ENCODE data around the gene LRP5. TPM values are rescaled to one million over a fixed set of nuclear protein-coding genes. Genes with fewer than 3 reads are reported as not detected.
"Not testable (repeated sequence)": the region's sequence is repeated elsewhere in the genome, so short reads cannot be mapped to it uniquely, and the experiment has no call there.

The LRP5 gene
- polyA plus RNA-seq, 1 donor: 109 TPM

DNA sequence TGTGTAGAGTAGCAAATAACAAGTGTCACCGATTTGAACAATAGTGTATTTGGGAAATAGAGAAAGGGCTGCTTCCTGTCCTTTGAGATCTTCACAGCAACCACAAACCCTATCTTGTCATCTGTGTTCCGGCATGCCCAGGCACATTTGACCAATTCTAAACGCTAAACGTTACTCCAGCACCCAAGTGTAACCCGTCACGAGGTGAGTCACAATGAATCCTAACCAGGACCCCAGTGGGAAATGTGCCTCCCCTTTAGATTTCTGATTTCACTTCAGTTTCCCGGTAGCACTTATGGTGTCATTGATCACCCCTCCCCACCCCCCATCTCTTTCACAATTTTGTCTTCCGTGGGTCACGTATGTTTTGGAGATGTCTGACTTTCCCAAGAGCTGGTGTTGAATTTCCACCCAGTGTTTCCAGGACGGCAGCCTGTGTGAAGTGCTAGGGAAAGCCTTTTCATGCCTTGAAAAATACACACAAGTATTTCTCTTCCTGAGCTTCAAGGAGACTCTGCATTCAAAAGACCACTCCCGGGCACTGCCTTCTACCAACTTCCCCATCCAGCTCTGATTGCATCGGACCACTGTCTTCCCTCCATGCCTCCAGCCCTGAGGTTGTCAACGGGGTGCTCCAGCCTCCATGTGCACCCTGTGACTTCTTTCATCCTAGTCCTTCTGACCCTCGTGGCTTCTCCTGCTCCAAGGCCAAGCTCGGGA lies 30.1 kb upstream of the LRP5 start:
- no peak overlapping the region for H3K27ac ChIP-seq (ENCODE audit: low read length)
- DNase-seq: no peak
- H3K4me1 ChIP-seq (ENCODE audit: control insufficient read depth, insufficient read depth, low read length): no peaks in the 10 kb centered on the region
- no peaks in the 10 kb centered on the region for H3K27me3 ChIP-seq (ENCODE audit: control insufficient read depth, insufficient read depth, low read length)
- H3K36me3 ChIP-seq (ENCODE audit: control insufficient read depth, insufficient read depth, low read length): no peaks in the 10 kb centered on the region
- 66% methylated on average over 3 of the region's 15 CpGs for WGBS (ENCODE audit: insufficient coverage, low lambda C conversion rate)
- H3K9me3 ChIP-seq (ENCODE audit: control insufficient read depth, low read depth, low read length): no peaks in the 10 kb centered on the region
- no peak overlapping the region for H3K4me3 ChIP-seq (ENCODE audit: low read length)

DNA sequence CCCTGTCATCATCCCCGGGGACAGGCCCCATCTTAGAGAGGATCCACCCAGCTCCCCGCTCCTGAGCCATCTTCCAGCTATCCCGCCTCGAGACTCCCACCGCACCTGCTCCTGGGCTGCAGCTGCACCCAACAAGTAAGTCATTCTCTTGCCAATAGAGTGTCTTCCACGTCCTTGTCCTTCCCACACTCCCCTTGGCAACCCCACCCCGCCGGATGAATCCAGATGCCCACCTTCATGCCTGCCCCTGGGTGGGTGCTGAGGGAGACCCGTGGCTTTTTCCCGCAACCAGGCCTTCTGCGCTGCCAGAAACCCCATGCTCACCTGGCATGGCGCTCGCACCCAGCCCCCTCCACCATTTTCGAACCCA lies 29.5 kb upstream of the LRP5 start:
- Histone ChIP-seq H3K27me3 (ENCODE audit: control insufficient read depth, insufficient read depth, low read length) (no peaks in the 10 kb centered on the region), H3K9me3 (ENCODE audit: control insufficient read depth, low read depth, low read length) (no peaks in the 10 kb centered on the region), H3K4me3 (ENCODE audit: low read length) (no peak overlapping the region), H3K27ac (ENCODE audit: low read length) (no peak overlapping the region), H3K36me3 (ENCODE audit: control insufficient read depth, insufficient read depth, low read length) (no peaks in the 10 kb centered on the region), H3K4me1 (ENCODE audit: control insufficient read depth, insufficient read depth, low read length) (no peaks in the 10 kb centered on the region)
- WGBS (ENCODE audit: insufficient coverage, low lambda C conversion rate): no CpG with 5 or more reads among the region's 14 CpGs
- no peak for DNase-seq

- H3K4me3 ChIP-seq (ENCODE audit: low read length); H3K9me3 ChIP-seq (ENCODE audit: control insufficient read depth, low read depth, low read length); H3K27me3 ChIP-seq (ENCODE audit: control insufficient read depth, insufficient read depth, low read length); H3K36me3 ChIP-seq (ENCODE audit: control insufficient read depth, insufficient read depth, low read length); DNase-seq; H3K4me1 ChIP-seq (ENCODE audit: control insufficient read depth, insufficient read depth, low read length); H3K27ac ChIP-seq (ENCODE audit: low read length): not testable (repeated sequence)
- WGBS (ENCODE audit: insufficient coverage, low lambda C conversion rate): no CpG with 5 or more reads among the region's 3 CpGs
Observed at GRCh38 chr11:68284588-68284987, 27.8 kb upstream of the LRP5 start.

DNA sequence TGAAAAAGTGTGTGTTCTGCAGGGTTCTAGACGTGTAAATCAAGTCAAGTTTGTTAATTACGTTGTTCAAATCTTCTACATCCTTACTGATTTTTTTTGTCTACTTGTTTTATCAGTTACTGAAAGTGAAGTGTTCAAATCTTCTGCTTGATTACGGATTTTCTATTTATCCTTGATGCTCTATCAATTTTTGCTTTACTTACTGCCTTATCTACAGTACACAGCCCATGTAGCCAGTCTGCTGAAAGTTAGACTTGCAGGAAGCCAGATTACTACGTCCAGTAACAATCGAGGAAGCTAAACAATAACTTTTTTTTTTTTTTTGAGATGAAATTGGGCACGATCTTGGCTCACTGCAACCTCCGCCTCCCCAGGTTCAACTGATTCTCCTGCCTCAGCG lies 25.0 kb upstream of the LRP5 start:
- Histone ChIP-seq H3K4me1 (ENCODE audit: control insufficient read depth, insufficient read depth, low read length) (no peaks in the 10 kb centered on the region), H3K4me3 (ENCODE audit: low read length) (no peak overlapping the region), H3K9me3 (ENCODE audit: control insufficient read depth, low read depth, low read length) (no peaks in the 10 kb centered on the region), H3K27ac (ENCODE audit: low read length) (no peak overlapping the region), H3K36me3 (ENCODE audit: control insufficient read depth, insufficient read depth, low read length) (no peaks in the 10 kb centered on the region), H3K27me3 (ENCODE audit: control insufficient read depth, insufficient read depth, low read length) (no peaks in the 10 kb centered on the region)
- 74% methylated on average over 4 of the region's 8 CpGs for WGBS (ENCODE audit: insufficient coverage, low lambda C conversion rate)
- no peak for DNase-seq

GRCh38 chr11:68289456-68289855 lies 22.9 kb upstream of the LRP5 start:
- Histone ChIP-seq H3K4me1 (ENCODE audit: control insufficient read depth, insufficient read depth, low read length) (no peaks in the 10 kb centered on the region), H3K9me3 (ENCODE audit: control insufficient read depth, low read depth, low read length) (no peaks in the 10 kb centered on the region), H3K36me3 (ENCODE audit: control insufficient read depth, insufficient read depth, low read length) (no peaks in the 10 kb centered on the region), H3K4me3 (ENCODE audit: low read length) (no peak overlapping the region), H3K27me3 (ENCODE audit: control insufficient read depth, insufficient read depth, low read length) (no peaks in the 10 kb centered on the region), H3K27ac (ENCODE audit: low read length) (no peak overlapping the region)
- DNase-seq: no peak
- WGBS (ENCODE audit: insufficient coverage, low lambda C conversion rate): 90% methylated on average over 2 of the region's 2 CpGs

GRCh38 chr11:68293708-68294107 lies 18.7 kb upstream of the LRP5 start:
- no peaks in the 10 kb centered on the region for H3K36me3 ChIP-seq (ENCODE audit: control insufficient read depth, insufficient read depth, low read length)
- no peak overlapping the region for H3K4me3 ChIP-seq (ENCODE audit: low read length)
- WGBS (ENCODE audit: insufficient coverage, low lambda C conversion rate): 100% methylated on average over 2 of the region's 2 CpGs
- H3K27ac ChIP-seq (ENCODE audit: low read length): no peak overlapping the region
- H3K9me3 ChIP-seq (ENCODE audit: control insufficient read depth, low read depth, low read length): no peaks in the 10 kb centered on the region
- no peak for DNase-seq
- peaks cover 23% of the 10 kb centered on the region for H3K4me1 ChIP-seq (ENCODE audit: control insufficient read depth, insufficient read depth, low read length)
- H3K27me3 ChIP-seq (ENCODE audit: control insufficient read depth, insufficient read depth, low read length): no peaks in the 10 kb centered on the region

DNA sequence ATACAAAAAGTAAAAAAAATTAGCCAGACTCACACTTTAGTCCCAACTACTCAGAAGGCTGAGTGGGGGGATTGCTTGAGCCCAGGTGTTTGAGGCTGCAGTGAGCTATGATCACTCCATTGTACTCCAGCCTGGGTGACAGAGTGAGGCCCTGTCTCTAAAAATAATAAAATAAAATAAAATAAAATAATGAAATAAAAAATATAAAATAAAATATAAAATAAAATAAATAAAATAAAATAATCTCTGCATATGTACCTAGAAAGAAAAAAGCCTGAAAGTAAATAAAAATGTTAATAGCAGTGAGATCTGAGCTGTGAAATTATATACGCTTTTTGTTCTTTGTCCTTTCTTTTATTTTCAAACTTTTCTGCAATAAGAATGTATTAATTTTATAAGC lies 17.1 kb upstream of the LRP5 start:
- Histone ChIP-seq H3K27me3 (ENCODE audit: control insufficient read depth, insufficient read depth, low read length) (no peaks in the 10 kb centered on the region), H3K4me3 (ENCODE audit: low read length) (no peak overlapping the region), H3K27ac (ENCODE audit: low read length) (no peak overlapping the region), H3K4me1 (ENCODE audit: control insufficient read depth, insufficient read depth, low read length) (peaks cover 35% of the 10 kb centered on the region), H3K36me3 (ENCODE audit: control insufficient read depth, insufficient read depth, low read length) (no peaks in the 10 kb centered on the region), H3K9me3 (ENCODE audit: control insufficient read depth, low read depth, low read length) (no peaks in the 10 kb centered on the region)
- WGBS (ENCODE audit: insufficient coverage, low lambda C conversion rate): 100% methylated on average over 1 of the region's 1 CpG
- no peak for DNase-seq

- Histone ChIP-seq H3K4me3 (ENCODE audit: low read length) (no peak overlapping the region), H3K9me3 (ENCODE audit: control insufficient read depth, low read depth, low read length) (no peaks in the 10 kb centered on the region), H3K27ac (ENCODE audit: low read length) (no peak overlapping the region), H3K36me3 (ENCODE audit: control insufficient read depth, insufficient read depth, low read length) (no peaks in the 10 kb centered on the region), H3K27me3 (ENCODE audit: control insufficient read depth, insufficient read depth, low read length) (no peaks in the 10 kb centered on the region), H3K4me1 (ENCODE audit: control insufficient read depth, insufficient read depth, low read length) (peaks cover 38% of the 10 kb centered on the region)
- no CpG with 5 or more reads among the region's 5 CpGs for WGBS (ENCODE audit: insufficient coverage, low lambda C conversion rate)
- DNase-seq: no peak
Observed at GRCh38 chr11:68295940-68296339, 16.5 kb upstream of the LRP5 start.

DNA sequence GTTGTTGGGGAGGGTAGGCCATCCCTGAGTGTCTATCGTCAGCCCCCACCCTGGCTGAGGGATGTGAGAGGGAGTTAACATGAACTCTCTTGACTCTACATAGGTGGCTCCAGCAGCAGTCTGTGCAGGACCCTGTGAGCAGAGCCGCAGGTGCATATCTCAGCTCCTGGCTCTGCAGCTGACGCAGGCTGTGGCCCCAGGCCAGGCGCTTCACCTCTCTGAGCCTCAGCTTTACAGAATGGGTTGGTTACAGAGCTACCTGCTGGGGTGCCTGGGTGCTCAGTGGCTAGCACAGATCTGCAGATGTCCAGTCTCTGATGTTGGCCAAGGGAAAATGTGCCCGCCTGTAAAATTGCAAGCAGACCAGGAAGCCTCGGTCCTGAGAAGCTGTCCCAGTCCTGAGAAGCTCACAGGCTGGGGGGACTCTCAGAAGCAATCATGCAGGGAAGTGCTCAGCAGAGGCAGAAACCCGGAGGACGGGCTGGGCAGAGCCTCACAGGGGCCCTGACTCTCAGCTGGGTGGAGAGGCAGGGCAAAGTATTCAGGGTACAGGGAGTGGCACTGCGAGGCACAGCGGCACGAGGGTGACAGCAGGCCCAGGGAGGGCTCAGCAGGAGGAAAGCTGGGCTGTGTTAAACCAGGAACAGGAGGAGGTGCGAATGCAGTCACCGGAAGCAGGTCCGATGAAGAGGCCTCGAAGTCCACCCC lies 15.9 kb upstream of the LRP5 start:
- Histone ChIP-seq H3K27me3 (ENCODE audit: control insufficient read depth, insufficient read depth, low read length) (no peaks in the 10 kb centered on the region), H3K9me3 (ENCODE audit: control insufficient read depth, low read depth, low read length) (no peaks in the 10 kb centered on the region), H3K4me1 (ENCODE audit: control insufficient read depth, insufficient read depth, low read length) (peaks cover 38% of the 10 kb centered on the region), H3K4me3 (ENCODE audit: low read length) (no peak overlapping the region), H3K27ac (ENCODE audit: low read length) (peak overlapping the region; percentile 96), H3K36me3 (ENCODE audit: control insufficient read depth, insufficient read depth, low read length) (no peaks in the 10 kb centered on the region)
- no CpG with 5 or more reads among the region's 15 CpGs for WGBS (ENCODE audit: insufficient coverage, low lambda C conversion rate)
- peak in 1 of 2 donors; percentile 63 for DNase-seq

GRCh38 chr11:68297052-68297378 lies 15.4 kb upstream of the LRP5 start:
- H3K9me3 ChIP-seq (ENCODE audit: control insufficient read depth, low read depth, low read length): no peaks in the 10 kb centered on the region
- H3K4me3 ChIP-seq (ENCODE audit: low read length): no peak overlapping the region
- no CpG with 5 or more reads among the region's 6 CpGs for WGBS (ENCODE audit: insufficient coverage, low lambda C conversion rate)
- H3K36me3 ChIP-seq (ENCODE audit: control insufficient read depth, insufficient read depth, low read length): no peaks in the 10 kb centered on the region
- H3K4me1 ChIP-seq (ENCODE audit: control insufficient read depth, insufficient read depth, low read length): peaks cover 39% of the 10 kb centered on the region
- DNase-seq: no peak
- no peaks in the 10 kb centered on the region for H3K27me3 ChIP-seq (ENCODE audit: control insufficient read depth, insufficient read depth, low read length)
- peak overlapping the region; percentile 96 for H3K27ac ChIP-seq (ENCODE audit: low read length)

DNA sequence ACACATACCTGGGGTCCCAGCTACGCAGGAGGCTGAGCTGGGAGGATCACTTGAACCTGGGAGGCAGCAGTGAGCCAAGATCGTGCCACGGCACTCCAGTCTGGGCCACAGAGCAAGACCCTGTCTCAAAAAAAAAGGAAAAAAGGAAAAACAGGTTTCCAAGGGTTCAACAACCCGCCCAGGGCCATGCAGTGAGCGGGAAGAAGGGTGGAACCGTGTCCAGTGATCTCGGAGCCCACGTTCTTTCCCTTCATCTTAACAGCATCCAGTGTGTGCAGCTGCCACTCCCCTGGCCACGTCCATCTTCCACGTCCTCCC lies 14.9 kb upstream of the LRP5 start:
- Histone ChIP-seq H3K4me1 (ENCODE audit: control insufficient read depth, insufficient read depth, low read length) (peaks cover 43% of the 10 kb centered on the region), H3K36me3 (ENCODE audit: control insufficient read depth, insufficient read depth, low read length) (no peaks in the 10 kb centered on the region), H3K4me3 (ENCODE audit: low read length) (no peak overlapping the region), H3K27me3 (ENCODE audit: control insufficient read depth, insufficient read depth, low read length) (no peaks in the 10 kb centered on the region), H3K27ac (ENCODE audit: low read length) (peak overlapping the region; percentile 96), H3K9me3 (ENCODE audit: control insufficient read depth, low read depth, low read length) (no peaks in the 10 kb centered on the region)
- DNase-seq: no peak
- WGBS (ENCODE audit: insufficient coverage, low lambda C conversion rate): no CpG with 5 or more reads among the region's 10 CpGs

Data from large intestine (tissue), 3 donors.